ENCODE results near the gene FAM234A. TPM values are rescaled to one million over a fixed set of nuclear protein-coding genes. Genes with fewer than 3 reads are reported as not detected.
"Not testable (repeated sequence)": the region's sequence is repeated elsewhere in the genome, so short reads cannot be mapped to it uniquely, and the experiment has no call there.

Gene FAM234A
- 10 to 100 TPM; 30.2 to 44.4 (median 37.7) TPM for polyA plus RNA-seq (ENCODE audit: insufficient read length in 10 of 10)
- long read RNA-seq, donor 1, partial matches to known transcripts: 0 of 2 reads
- long read RNA-seq, donor 1, other reads (novel, unspliced or antisense): 0 of 2 reads
- long read RNA-seq, donor 2, partial matches to known transcripts: 0 of 1 reads
- long read RNA-seq, donor 2, other reads (novel, unspliced or antisense): 0 of 1 reads
- long read RNA-seq, donor 3: 0 reads
- long read RNA-seq, donor 4, partial matches to known transcripts: 0 of 3 reads
- long read RNA-seq, donor 4, other reads (novel, unspliced or antisense): 0 of 3 reads
- long read RNA-seq, donor 5, partial matches to known transcripts: 0 of 2 reads
- long read RNA-seq, donor 5, other reads (novel, unspliced or antisense): 0 of 2 reads
- long read RNA-seq, donor 6, partial matches to known transcripts: 0 of 3 reads
- long read RNA-seq, donor 6, other reads (novel, unspliced or antisense): 0 of 3 reads
- long read RNA-seq, donor 7, partial matches to known transcripts: 0 of 4 reads
- long read RNA-seq, donor 7, other reads (novel, unspliced or antisense): 0 of 4 reads
- long read RNA-seq, donor 8, partial matches to known transcripts: 0 of 4 reads
- long read RNA-seq, donor 8, other reads (novel, unspliced or antisense): 0 of 4 reads
- long read RNA-seq, donor 9: 0 reads

- peak; percentile 92 to 97 (median 96) for DNase-seq
These were observed at the start of gene FAM234A for GRCh38 chr16:234468-235305. Gene FAM234A (plus strand): TSS chr16:234821. CDS start chr16:254414, 19,593 bp downstream.

- no peak for DNase-seq
These were observed 49.4 kb upstream of the FAM234A start for GRCh38 chr16:185213-185612.

DNA sequence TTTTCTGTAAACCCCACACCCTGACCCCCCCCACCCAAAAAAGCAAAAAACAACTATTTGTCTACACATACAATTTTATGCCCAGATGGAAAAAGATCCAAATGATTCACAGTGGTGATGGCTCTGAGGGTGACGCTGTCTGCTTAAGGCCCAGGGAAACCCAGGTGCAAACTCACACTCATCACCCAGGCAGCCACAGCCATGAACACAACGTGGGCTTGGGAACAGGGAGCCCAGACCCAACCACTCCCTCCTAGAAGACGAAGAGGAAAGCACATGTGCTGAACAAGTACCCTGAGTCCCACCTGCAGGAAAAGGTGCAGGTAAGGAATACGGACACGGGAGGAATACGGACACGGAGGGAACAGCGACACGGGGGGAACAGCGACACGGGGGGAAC, 48.9 kb upstream of the FAM234A start:
- DNase-seq: no peak

DNA sequence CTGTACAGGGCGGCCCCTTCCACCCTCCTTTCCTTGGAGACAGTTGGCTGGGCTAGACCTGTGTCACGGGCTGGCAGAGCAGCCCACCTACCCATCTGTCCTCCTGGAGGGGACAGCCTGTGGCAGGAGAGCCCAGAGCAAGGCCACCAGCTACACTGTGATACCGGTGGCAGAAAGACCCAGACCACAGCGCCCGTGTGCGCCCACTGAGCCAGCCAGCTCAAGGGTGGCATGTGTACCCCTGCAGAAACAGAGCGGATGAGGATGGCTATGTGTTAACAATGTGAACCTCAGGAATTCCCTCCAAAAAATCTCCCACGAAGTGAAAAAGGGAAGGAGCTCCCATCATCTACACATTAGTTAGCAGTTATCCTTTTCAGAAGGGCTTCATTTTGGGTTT, 47.3 kb upstream of the FAM234A start:
- DNase-seq: no peak

GRCh38 chr16:188674-189073, 45.9 kb upstream of the FAM234A start:
- DNase-seq: no peak

DNA sequence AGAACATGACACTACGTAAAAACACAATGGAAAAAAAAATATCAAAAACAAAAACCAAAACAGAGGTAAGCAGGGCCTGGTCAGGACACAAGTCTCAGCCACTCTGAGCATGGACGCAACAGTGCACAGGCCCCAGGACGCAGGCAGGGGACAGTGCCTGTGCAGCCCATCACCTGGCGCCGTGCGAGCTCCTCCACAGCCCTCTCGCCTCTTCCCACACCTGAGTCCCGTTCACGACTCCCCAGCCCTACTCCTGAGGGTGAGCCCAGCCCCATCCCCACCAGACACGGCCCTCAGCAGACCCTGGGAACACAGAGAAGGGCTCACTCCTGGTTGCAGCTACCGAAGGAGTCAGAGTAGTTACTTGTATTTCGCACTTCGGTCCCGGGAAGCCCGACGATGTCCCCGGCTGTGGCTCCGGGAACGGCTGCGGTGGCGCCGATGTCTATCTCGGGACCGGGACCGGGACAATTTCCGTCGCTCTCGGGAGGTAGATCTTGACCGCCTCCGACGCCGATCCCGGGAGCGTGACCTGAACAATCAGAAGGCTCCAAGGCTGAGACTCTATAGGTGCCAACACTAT, 44.9 kb upstream of the FAM234A start:
- DNase-seq: no peak

DNA sequence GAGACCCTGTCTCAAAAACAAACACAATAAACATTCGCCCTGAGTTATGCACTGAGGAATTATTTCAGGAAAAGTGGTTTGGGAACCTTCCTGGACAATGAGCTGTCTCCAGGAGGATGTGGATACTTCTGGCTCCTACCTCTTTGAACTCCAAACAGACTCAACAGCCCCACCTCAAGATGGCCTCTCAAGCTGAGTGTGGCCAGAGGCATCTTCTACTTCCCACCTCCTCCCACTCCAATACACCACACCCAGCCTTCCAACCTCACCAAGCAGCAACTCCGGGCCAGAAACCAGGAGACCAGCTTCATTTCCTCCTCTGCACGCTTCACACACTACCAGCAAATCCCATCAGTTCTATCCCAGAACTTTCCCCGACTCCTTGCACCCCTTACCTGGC, 42.8 kb upstream of the FAM234A start:
- DNase-seq: no peak

GRCh38 chr16:192686-193085, 41.9 kb upstream of the FAM234A start:
- DNase-seq: no peak

GRCh38 chr16:193441-193840, 41.2 kb upstream of the FAM234A start:
- no peak for DNase-seq

DNA sequence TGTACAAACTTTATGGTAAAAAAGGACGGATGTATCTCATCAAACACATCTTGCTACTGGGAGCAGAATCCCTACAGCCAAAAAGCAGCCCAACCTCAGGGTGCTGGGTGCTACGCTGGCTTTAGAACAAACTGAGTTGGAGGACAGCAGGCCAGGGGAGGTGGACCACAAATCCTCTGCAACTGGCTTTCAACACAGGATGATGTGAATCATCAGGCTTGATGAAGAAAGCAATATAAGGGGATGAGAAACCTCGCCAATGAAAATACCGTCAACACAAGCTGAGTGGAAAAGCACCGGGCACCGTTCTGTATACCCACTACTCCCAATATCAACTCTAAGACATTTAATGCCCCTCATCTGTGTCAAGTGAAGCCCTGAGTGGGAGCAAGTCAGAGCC, 40.1 kb upstream of the FAM234A start:
- no peak for DNase-seq

GRCh38 chr16:200388-200787, 34.2 kb upstream of the FAM234A start:
- no peak for DNase-seq

DNA sequence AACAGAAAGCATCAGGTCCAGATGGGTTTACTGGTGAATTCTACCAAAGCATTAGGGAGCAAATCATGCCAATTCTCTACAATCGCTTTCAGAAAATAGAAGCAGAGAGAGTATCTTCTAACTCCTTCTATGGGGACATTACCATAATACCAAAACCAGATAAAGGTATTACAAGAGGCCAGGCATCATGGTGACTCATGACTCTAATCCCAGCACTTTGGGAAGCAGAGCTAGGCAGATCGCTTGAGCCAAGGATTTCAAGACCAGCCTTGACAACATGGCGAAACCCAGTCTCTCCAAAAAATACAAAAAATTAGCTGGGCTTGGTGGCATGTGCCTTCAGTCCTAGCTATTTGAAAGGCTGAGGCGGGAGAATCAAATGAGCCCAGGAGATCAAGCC, 31.4 kb upstream of the FAM234A start:
- DNase-seq: no peak

DNA sequence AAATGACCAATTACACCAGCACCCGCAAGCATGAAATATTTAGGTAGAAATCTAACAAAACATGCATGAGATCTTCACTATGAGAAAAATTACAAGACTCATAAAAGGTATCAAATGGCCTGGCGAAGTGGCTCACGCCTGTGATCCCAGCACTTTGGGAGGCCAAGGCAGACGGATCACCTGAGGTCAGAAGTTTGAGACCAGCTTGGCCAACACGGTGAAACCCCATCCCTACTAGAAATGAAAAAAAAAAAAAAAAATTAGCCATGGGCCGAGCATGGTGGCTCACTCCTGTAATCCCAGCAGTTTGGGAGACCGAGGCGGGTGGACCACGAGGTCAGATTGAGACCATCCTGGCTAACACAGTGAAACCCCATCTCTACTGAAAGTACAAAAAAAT, 30.6 kb upstream of the FAM234A start:
- DNase-seq: not testable (repeated sequence)

DNA sequence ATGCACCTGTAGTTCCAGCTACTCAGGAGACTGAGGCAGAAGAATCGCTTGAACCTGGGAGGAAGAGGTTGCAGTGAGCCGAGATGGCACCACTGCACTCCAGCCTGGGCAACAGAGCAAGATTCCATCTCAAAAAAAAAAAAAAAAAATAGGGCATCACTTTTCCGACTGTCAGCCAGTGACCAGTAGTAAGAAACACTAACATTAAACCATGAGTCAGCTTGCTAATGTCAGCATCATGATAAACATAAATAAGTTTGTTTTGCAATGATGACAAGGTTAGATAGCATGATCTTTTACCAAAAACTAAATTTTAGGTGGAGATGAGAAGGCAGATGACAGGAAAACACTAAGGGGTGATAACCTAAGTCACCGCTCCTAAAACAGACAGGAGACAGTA, 25.3 kb upstream of the FAM234A start:
- DNase-seq: not testable (repeated sequence)

DNA sequence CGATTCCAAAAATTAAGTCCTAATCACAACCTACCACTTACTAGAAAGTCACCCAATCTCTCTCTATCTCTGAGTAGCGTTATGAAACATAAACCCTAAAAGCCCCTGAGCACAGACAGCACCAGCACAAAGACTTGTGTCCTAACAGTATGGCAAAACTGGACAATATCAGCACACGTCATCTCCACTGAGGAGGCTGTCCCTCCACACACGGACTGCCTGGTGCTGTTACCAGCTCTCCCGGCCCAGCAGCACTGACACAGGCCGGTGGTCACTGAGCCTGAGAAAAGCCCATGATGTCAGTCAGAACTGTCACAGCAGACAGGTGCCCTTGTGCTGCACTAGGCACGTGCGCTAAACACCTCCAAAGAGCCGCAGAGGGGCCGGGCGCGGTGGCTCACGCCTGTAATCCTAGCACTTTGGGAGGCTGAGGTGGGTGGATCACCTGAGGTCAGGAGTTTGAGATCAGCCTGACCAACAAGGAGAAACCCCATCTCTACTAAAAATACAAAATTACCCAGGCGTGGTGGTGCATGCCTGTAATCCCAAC, 22.9 kb upstream of the FAM234A start:
- not testable (repeated sequence) for DNase-seq

GRCh38 chr16:212999-213398, 21.6 kb upstream of the FAM234A start:
- DNase-seq: no peak

DNA sequence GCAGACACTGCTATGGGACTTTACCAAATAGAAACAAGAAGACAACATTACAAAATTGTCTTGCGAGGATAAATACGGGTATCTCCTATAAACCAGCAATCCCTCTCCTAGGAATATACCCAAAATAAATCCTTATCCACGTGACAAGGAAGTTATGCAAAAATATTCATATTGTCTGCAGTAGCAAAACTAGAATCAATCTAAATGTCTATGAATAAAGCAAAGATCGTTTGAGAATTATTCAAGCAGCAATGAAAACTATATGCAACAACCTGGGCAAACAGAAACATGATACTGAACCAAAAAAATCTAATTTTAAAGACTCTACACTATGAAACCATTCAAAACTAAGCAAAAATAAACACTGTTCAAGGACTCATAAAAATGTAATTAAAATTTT, 14.6 kb upstream of the FAM234A start:
- no peak for DNase-seq

DNA sequence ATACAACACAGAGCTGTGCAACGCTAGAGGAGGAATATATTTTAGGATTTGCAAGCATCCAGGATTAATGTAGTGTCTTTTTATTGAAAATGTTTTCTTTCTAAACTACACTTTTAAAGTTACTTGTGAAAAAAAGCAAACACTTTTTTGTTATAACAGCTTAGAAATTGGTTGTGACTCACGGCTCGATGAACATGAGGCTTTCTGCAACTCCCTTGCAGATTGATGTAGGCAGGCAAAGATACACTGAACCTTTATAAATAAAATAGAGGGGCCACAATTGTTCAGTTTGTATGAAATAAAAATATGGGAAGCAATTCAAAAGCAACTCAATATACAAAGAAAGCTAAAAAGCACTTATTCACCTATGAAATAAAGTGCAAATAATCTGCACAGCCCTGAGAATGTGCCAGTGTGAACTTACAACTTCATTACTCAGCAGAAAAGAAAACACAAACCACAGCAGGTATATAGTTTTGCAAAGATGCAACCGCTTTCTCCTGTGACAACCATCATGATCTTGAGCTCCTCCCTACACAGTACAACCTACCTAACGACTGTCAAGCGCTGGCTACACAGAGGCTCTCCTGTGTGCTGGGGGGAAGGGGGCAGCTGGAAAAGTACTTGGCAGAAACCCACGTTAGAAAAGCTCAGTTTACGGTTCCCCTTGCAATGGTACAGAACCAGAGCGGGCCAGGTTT, 6.3 kb upstream of the FAM234A start:
- peak in 1 of 3 donors; percentile 17 for DNase-seq

- peak; percentile 89 to 98 (median 94) for DNase-seq
These were observed 5.5 kb upstream of the FAM234A start, which contains the start of gene LUC7L for GRCh38 chr16:228852-229730. Gene LUC7L (minus strand): TSS chr16:229449. CDS start chr16:229339, 110 bp downstream.

Measured in muscle of back (tissue), 13 donors.